MM.1S (cell line): Measurements from ENCODE around the gene XYLT1.

Experiments used
- EZH2 ChIP-seq: fragments of 300-600 bp; sonication (generic); optimal IDR thresholded peaks from 2 replicates; pipeline ENCODE3; 2017; ENCODE audit warnings: low read depth, mild to moderate bottlenecking, antibody characterized with exemption, low read length, mixed read lengths
- TF ChIP-seq, protein P1 (sequence below): fragments of 300-600 bp; sonication (generic); IDR thresholded peaks from 2 replicates; pipeline ENCODE4 v1.5.1; 2016; ENCODE audit warnings: antibody characterized with exemption, low read length, mixed read lengths

DNA sequence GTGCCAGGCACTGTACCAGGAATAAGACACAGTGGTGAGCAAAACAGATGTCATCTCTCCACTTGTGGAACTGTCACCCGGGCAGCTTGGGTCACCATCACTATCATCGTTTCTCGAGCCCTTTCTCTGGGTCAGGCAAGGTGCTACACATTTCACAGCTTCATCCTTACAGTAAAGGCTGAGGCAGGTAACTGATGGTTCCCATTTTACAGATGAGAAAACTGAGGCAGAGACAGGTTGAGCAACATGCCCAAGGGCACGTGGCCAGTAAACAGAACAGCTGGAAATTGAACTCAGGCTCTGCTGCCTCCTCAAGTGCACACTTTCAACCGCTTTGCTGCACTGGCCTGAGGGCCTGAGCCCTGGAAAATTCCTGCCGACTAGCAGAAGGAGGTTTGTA, 294.6 kb downstream of the XYLT1 start:
- TF ChIP-seq, protein P1, sequence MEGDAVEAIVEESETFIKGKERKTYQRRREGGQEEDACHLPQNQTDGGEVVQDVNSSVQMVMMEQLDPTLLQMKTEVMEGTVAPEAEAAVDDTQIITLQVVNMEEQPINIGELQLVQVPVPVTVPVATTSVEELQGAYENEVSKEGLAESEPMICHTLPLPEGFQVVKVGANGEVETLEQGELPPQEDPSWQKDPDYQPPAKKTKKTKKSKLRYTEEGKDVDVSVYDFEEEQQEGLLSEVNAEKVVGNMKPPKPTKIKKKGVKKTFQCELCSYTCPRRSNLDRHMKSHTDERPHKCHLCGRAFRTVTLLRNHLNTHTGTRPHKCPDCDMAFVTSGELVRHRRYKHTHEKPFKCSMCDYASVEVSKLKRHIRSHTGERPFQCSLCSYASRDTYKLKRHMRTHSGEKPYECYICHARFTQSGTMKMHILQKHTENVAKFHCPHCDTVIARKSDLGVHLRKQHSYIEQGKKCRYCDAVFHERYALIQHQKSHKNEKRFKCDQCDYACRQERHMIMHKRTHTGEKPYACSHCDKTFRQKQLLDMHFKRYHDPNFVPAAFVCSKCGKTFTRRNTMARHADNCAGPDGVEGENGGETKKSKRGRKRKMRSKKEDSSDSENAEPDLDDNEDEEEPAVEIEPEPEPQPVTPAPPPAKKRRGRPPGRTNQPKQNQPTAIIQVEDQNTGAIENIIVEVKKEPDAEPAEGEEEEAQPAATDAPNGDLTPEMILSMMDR, result no peak
- TF ChIP-seq EZH2, result no peak
